Measurements from ENCODE around the gene SLIT3. TPM values are rescaled to one million over a fixed set of nuclear protein-coding genes. Genes with fewer than 3 reads are reported as not detected.

Gene SLIT3
- total and polyA plus RNA-seq, 9 of the 15 experiments (the other 6 are each of a cell fraction or from before 2014, with no cell fraction given) = 0.01 to 0.04 TPM; not detected in 7

DNA sequence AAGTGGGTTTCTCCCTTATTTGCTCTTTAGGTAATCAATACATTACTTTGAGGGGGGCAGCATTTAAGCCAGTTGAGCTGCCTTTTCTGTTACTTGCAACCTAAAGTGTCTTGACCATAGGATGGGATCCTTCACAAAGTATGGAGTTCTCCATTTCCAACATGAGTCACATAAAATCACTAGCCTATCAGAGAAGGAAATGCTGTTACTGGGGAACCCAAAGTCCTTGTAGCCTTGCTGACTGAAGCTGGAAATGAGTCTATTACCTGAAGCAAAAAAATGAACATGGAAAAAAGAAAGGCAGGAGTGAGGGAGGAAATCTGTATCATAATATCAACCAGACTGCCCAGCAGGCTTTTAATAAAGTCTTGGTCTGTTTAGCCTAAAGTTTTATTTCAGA, 42.8 kb upstream of the SLIT3 start (continued):
- TF ChIP-seq, protein P1, sequence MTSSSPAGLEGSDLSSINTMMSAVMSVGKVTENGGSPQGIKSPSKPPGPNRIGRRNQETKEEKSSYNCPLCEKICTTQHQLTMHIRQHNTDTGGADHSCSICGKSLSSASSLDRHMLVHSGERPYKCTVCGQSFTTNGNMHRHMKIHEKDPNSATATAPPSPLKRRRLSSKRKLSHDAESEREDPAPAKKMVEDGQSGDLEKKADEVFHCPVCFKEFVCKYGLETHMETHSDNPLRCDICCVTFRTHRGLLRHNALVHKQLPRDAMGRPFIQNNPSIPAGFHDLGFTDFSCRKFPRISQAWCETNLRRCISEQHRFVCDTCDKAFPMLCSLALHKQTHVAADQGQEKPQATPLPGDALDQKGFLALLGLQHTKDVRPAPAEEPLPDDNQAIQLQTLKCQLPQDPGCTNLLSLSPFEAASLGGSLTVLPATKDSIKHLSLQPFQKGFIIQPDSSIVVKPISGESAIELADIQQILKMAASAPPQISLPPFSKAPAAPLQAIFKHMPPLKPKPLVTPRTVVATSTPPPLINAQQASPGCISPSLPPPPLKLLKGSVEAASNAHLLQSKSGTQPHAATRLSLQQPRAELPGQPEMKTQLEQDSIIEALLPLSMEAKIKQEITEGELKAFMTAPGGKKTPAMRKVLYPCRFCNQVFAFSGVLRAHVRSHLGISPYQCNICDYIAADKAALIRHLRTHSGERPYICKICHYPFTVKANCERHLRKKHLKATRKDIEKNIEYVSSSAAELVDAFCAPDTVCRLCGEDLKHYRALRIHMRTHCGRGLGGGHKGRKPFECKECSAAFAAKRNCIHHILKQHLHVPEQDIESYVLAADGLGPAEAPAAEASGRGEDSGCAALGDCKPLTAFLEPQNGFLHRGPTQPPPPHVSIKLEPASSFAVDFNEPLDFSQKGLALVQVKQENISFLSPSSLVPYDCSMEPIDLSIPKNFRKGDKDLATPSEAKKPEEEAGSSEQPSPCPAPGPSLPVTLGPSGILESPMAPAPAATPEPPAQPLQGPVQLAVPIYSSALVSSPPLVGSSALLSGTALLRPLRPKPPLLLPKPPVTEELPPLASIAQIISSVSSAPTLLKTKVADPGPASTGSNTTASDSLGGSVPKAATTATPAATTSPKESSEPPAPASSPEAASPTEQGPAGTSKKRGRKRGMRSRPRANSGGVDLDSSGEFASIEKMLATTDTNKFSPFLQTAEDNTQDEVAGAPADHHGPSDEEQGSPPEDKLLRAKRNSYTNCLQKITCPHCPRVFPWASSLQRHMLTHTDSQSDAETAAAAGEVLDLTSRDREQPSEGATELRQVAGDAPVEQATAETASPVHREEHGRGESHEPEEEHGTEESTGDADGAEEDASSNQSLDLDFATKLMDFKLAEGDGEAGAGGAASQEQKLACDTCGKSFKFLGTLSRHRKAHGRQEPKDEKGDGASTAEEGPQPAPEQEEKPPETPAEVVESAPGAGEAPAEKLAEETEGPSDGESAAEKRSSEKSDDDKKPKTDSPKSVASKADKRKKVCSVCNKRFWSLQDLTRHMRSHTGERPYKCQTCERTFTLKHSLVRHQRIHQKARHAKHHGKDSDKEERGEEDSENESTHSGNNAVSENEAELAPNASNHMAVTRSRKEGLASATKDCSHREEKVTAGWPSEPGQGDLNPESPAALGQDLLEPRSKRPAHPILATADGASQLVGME (CRISPR knock-in tag; IDR thresholded peaks at IDR 0.05) = no peak
- TF ChIP-seq MAFK (IDR thresholded peaks at IDR 0.05; ENCODE audit: low read length) (no peak), RBM15 (IDR thresholded peaks at IDR 0.05; ENCODE audit: insufficient read depth, low read length) (no peak), CHD1 (IDR thresholded peaks at IDR 0.05; ENCODE audit: low read length) (no peak), ZNF274 (IDR thresholded peaks at IDR 0.05; ENCODE audit: borderline replicate concordance, low read depth, low read length) (no peak), ZFPM2 (CRISPR knock-in tag; IDR thresholded peaks at IDR 0.05) (no peak), TBP (optimal IDR thresholded peaks at IDR 0.05; ENCODE audit: low read depth, low read length) (no peak), SREBF1 (IDR thresholded peaks at IDR 0.05; ENCODE audit: borderline replicate concordance, low read depth, low read length) (no peak), TOE1 (IDR thresholded peaks at IDR 0.05; ENCODE audit: borderline replicate concordance) (no peak), TOE1 (CRISPR knock-in tag; IDR thresholded peaks at IDR 0.05; ENCODE audit: borderline replicate concordance, low read depth) (no peak)
- TF ChIP-seq, protein P2, sequence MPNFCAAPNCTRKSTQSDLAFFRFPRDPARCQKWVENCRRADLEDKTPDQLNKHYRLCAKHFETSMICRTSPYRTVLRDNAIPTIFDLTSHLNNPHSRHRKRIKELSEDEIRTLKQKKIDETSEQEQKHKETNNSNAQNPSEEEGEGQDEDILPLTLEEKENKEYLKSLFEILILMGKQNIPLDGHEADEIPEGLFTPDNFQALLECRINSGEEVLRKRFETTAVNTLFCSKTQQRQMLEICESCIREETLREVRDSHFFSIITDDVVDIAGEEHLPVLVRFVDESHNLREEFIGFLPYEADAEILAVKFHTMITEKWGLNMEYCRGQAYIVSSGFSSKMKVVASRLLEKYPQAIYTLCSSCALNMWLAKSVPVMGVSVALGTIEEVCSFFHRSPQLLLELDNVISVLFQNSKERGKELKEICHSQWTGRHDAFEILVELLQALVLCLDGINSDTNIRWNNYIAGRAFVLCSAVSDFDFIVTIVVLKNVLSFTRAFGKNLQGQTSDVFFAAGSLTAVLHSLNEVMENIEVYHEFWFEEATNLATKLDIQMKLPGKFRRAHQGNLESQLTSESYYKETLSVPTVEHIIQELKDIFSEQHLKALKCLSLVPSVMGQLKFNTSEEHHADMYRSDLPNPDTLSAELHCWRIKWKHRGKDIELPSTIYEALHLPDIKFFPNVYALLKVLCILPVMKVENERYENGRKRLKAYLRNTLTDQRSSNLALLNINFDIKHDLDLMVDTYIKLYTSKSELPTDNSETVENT (CRISPR knock-in tag; IDR thresholded peaks at IDR 0.05) = no peak
